ENCODE data around the gene TNFSF8. TPM values are rescaled to one million over a fixed set of nuclear protein-coding genes. Genes with fewer than 3 reads are reported as not detected.

Gene TNFSF8
- total RNA-seq, 4 donors from 2014 or later, result 0.51 to 1.5 (median 1.1) TPM

DNA sequence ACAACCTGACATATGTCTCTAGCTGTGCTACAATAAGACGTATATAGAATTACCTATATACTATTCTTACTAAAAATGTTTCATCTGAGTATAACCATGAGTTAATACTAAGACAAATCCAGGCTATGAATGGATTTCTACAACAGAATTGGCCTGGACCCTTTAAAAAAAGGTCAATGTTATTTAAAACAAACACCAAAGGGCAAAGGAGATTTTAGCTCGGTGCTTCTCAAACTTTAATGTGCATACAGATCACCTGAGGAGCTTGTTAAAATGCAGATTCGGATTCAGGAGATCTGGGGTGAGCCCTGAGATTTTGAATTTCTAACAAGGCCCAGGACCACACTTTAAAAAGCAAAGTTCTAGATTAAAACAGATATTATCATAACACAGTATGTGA lies 6.5 kb downstream of the TNFSF8 start:
- Histone ChIP-seq H3K4me3 (no peak overlapping the region), H3K36me3 (no peaks in the 10 kb centered on the region), H3K4me1 (no peaks in the 10 kb centered on the region), H3K27me3 (no peaks in the 10 kb centered on the region), H3K9me3 (no peaks in the 10 kb centered on the region), H3K27ac (no peak overlapping the region)
- TF ChIP-seq, protein P1, sequence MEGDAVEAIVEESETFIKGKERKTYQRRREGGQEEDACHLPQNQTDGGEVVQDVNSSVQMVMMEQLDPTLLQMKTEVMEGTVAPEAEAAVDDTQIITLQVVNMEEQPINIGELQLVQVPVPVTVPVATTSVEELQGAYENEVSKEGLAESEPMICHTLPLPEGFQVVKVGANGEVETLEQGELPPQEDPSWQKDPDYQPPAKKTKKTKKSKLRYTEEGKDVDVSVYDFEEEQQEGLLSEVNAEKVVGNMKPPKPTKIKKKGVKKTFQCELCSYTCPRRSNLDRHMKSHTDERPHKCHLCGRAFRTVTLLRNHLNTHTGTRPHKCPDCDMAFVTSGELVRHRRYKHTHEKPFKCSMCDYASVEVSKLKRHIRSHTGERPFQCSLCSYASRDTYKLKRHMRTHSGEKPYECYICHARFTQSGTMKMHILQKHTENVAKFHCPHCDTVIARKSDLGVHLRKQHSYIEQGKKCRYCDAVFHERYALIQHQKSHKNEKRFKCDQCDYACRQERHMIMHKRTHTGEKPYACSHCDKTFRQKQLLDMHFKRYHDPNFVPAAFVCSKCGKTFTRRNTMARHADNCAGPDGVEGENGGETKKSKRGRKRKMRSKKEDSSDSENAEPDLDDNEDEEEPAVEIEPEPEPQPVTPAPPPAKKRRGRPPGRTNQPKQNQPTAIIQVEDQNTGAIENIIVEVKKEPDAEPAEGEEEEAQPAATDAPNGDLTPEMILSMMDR (IDR thresholded peaks at IDR 0.05), result no peak
- no peak for TF ChIP-seq POLR2A (IDR thresholded peaks at IDR 0.05)
- DNase-seq, result no peak
- intact Hi-C loops (cut with DNase I; ENCODE audit: low total_unique reads), result no loop called here

DNA sequence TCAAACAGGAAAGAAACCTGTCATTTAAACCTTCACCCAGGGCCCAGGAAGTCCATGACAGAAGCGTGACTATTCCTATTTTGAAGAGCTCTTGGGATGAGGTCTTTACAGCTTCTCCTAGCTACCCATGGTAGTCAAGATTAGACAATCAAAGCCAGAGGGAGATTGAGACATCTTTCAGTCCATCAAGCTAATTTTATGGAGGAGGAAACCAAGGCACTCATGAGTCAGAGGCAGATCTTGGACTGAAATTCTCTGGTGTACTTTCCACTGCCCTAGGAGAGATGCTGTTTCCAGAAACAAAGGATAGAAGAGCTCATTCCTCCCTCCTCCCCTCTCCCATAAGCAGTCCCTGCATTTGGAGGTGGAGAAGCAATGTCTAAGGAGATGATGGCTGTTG lies 9.2 kb downstream of the TNFSF8 start:
- TF ChIP-seq POLR2A (IDR thresholded peaks at IDR 0.05), result no peak
- TF ChIP-seq, protein P1 (IDR thresholded peaks at IDR 0.05), result no peak
- Histone ChIP-seq H3K4me3 (no peak overlapping the region), H3K9me3 (no peaks in the 10 kb centered on the region), H3K36me3 (no peaks in the 10 kb centered on the region), H3K27ac (no peak overlapping the region), H3K27me3 (no peaks in the 10 kb centered on the region), H3K4me1 (no peaks in the 10 kb centered on the region)
- intact Hi-C loops (cut with DNase I; ENCODE audit: low total_unique reads), result no loop called here
- DNase-seq, result no peak

DNA sequence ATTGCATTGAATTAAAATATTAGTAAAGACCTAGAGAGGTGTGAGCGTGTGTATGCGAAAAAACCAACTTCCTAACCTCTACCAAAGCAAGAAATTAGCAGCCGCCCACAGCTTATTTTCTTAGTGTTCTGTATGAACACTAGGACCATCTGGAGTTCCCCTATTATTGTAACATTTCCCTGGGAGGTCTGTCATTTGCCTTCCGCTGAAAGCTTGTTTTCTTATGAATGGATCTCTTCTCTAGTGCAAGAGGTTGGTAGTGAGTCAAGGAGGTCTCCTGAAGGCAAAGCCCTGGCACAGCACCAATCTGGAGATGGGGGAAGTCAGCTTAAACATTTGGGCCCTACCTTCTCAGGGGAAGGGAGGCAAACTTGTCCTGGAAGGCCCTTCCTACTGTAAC lies 10.8 kb downstream of the TNFSF8 start:
- H3K4me3 ChIP-seq, result no peak overlapping the region
- no peaks in the 10 kb centered on the region for H3K9me3 ChIP-seq
- TF ChIP-seq POLR2A (IDR thresholded peaks at IDR 0.05), result no peak
- TF ChIP-seq, protein P1 (IDR thresholded peaks at IDR 0.05), result no peak
- H3K4me1 ChIP-seq, result no peaks in the 10 kb centered on the region
- H3K27ac ChIP-seq, result no peak overlapping the region
- intact Hi-C loops (cut with DNase I; ENCODE audit: low total_unique reads), result no loop called here
- no peaks in the 10 kb centered on the region for H3K36me3 ChIP-seq
- DNase-seq, result no peak
- H3K27me3 ChIP-seq, result no peaks in the 10 kb centered on the region

DNA sequence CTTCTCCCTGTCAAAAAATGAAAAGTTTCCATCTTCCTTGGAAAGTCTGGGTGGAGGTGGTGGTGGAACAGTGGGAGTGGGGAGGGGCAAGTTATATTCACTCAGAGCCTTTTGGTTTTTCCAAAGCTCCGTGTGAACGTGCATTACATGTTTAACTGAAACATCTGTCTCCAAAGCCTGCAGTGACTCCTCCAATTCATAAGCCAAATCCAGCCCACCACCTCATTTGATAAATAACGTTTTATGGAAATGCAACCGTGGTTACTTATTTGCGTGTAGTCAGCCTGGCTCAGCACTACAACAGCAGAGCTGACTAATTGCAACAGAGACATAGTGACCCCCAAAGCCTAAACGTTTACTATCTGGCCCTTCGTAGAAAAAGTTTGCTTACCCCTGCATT lies 13.9 kb downstream of the TNFSF8 start:
- no peaks in the 10 kb centered on the region for H3K4me1 ChIP-seq
- TF ChIP-seq, protein P1 (IDR thresholded peaks at IDR 0.05), result no peak
- no peak for TF ChIP-seq POLR2A (IDR thresholded peaks at IDR 0.05)
- H3K9me3 ChIP-seq, result no peaks in the 10 kb centered on the region
- no peaks in the 10 kb centered on the region for H3K27me3 ChIP-seq
- no peaks in the 10 kb centered on the region for H3K36me3 ChIP-seq
- H3K4me3 ChIP-seq, result no peak overlapping the region
- no peak for DNase-seq
- no peak overlapping the region for H3K27ac ChIP-seq
- intact Hi-C loops (cut with DNase I; ENCODE audit: low total_unique reads), result no loop called here

DNA sequence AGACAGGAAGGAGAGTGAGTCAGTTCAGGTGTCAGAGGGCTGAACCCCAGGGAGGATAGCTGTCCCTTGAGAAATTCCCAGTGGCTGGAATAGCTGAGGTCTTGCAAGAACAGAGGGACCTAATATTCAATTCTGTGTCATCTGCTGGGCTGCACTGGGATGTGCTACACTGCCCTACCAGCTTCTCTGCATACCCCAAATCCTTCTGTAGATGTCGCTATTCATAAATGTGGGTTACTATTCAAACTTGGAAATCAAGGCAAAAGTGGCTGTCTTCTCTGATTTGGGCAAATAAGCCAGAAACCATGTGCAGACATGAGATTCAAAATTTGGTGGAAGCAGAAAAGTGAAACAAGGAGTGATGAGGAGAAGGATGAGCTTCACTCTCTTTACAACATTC lies 16.3 kb downstream of the TNFSF8 start:
- Histone ChIP-seq H3K9me3 (no peaks in the 10 kb centered on the region), H3K36me3 (no peaks in the 10 kb centered on the region), H3K27ac (no peak overlapping the region), H3K4me1 (no peaks in the 10 kb centered on the region), H3K27me3 (no peaks in the 10 kb centered on the region), H3K4me3 (no peak overlapping the region)
- DNase-seq, result no peak
- TF ChIP-seq POLR2A (IDR thresholded peaks at IDR 0.05), result no peak
- TF ChIP-seq, protein P1 (IDR thresholded peaks at IDR 0.05), result no peak
- intact Hi-C loops (cut with DNase I; ENCODE audit: low total_unique reads), result no loop called here
